Measurements from ENCODE around the gene LPP. TPM values are rescaled to one million over a fixed set of nuclear protein-coding genes. Genes with fewer than 3 reads are reported as not detected.

LPP gene
- total and polyA plus RNA-seq, 9 of the 15 experiments (the other 6 are each of a cell fraction or from before 2014, with no cell fraction given), result 0.07 to 0.18 TPM; not detected in 7

DNA sequence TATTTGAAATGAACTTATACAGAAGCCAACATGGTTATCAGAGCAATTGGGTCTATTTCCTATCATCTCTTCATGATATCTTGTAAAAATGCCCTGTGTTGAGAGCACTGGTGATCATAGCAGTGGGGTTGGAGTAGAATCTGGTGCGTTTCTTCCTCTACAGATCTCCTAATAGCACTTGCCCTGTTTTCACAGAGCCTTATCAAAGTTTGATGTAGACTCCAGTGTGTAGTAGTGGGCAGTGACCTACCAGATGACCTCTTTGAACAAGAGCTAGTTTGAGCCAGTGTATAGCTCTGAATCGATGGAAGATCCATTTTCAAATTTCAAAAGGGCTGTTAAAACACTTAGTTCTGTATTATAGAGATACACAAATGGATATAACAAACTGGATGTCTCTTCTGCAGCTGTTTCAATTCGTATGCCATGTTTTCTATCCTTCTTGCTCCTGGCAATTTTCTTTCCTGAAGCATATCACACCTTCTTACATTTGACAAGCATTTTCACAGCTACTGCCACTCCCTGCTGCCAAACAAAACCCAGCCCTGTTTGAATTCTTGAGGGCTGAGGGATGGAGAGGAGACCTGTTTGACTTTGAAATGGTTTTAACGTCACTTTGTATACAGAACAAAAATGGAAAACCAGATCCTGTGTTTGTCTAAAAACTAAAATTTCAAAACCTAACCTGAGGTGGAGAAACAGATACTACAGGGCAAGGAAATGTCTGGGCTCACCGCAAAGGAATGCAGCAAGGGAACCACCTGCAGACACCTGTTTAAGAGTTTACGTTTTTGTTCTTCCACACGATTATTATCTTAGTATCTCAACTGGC is 663.4 kb downstream of the LPP start (continued):
- TF ChIP-seq, protein P1, sequence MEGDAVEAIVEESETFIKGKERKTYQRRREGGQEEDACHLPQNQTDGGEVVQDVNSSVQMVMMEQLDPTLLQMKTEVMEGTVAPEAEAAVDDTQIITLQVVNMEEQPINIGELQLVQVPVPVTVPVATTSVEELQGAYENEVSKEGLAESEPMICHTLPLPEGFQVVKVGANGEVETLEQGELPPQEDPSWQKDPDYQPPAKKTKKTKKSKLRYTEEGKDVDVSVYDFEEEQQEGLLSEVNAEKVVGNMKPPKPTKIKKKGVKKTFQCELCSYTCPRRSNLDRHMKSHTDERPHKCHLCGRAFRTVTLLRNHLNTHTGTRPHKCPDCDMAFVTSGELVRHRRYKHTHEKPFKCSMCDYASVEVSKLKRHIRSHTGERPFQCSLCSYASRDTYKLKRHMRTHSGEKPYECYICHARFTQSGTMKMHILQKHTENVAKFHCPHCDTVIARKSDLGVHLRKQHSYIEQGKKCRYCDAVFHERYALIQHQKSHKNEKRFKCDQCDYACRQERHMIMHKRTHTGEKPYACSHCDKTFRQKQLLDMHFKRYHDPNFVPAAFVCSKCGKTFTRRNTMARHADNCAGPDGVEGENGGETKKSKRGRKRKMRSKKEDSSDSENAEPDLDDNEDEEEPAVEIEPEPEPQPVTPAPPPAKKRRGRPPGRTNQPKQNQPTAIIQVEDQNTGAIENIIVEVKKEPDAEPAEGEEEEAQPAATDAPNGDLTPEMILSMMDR (IDR thresholded peaks at IDR 0.05 in 2 of 3, conservative IDR thresholded peaks at IDR 0.05 in 1 of 3; ENCODE audit: insufficient read depth in 2 of 3, low read depth in 1 of 3, low read length in 3 of 3), result no peak
- TF ChIP-seq NR2F6 (CRISPR knock-in tag; IDR thresholded peaks at IDR 0.05), result no peak

DNA sequence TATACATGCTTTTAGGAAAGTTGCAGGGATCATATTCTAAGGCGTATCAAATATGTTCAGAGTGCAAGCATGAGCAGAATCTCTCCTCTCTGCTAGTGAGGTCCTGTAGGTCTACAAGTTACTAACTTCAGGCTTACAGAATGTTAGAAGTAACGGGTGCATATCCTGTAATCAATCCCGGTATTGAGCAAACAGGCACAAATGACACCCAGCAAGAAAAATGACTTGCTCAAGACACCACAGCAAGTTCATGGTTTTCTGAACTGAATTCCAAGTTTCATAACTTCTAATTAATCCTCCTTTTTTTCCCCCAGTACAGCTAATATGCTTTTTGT is 663.9 kb downstream of the LPP start:
- Histone ChIP-seq H3K27ac (ENCODE audit: extremely low read depth, low read depth, low read length) (no peak overlapping the region), H3K36me3 (ENCODE audit: control insufficient read depth, insufficient read depth, low read length) (no peaks in the 10 kb centered on the region), H3K9me1 (ENCODE audit: control insufficient read depth, insufficient read depth, low read length) (no peaks in the 10 kb centered on the region), H3K9me3 (replicated peaks; ENCODE audit: control insufficient read depth, insufficient read depth, low read depth, low read length) (no peaks in the 10 kb centered on the region), H3K4me2 (ENCODE audit: insufficient read depth, low read length) (no peak overlapping the region), H3K4me1 (replicated peaks in 1 of 2; ENCODE audit: control insufficient read depth in 2 of 2, insufficient read depth in 2 of 2, low read length in 2 of 2) (no peaks in the 10 kb centered on the region), H3K79me2 (ENCODE audit: control insufficient read depth, insufficient read depth, low read length) (no peaks in the 10 kb centered on the region), H2AFZ (ENCODE audit: low read depth, low read length) (no peak overlapping the region), H3K9ac (ENCODE audit: insufficient read depth in 1 of 2, low read depth in 2 of 2, low read length in 2 of 2) (no peak overlapping the region), H3K27me3 (ENCODE audit: control insufficient read depth in 2 of 2, insufficient read depth in 2 of 2, low read length in 2 of 2) (no peaks in the 10 kb centered on the region), H3K4me3 (no peak overlapping the region), H4K20me1 (replicated peaks; ENCODE audit: control insufficient read depth, insufficient read depth, low read length) (no peaks in the 10 kb centered on the region)
- intact Hi-C loops (cut with micrococcal nuclease) (no loop called here), in situ Hi-C loops (cut with MboI) (no loop called here)
- ATAC-seq (no peak), FAIRE-seq (no peak), DNase-seq (ENCODE audit: extremely low read depth in 1 of 4, low spot score in 3 of 4) (no peak)
- no TSS peak for BruUV-seq (replicated peaks)
- POLR2A ChIA-PET, result no interaction called here
- TF ChIP-seq GTF2A2 (tag; IDR thresholded peaks at IDR 0.05), result no peak
- TF ChIP-seq, protein P2, sequence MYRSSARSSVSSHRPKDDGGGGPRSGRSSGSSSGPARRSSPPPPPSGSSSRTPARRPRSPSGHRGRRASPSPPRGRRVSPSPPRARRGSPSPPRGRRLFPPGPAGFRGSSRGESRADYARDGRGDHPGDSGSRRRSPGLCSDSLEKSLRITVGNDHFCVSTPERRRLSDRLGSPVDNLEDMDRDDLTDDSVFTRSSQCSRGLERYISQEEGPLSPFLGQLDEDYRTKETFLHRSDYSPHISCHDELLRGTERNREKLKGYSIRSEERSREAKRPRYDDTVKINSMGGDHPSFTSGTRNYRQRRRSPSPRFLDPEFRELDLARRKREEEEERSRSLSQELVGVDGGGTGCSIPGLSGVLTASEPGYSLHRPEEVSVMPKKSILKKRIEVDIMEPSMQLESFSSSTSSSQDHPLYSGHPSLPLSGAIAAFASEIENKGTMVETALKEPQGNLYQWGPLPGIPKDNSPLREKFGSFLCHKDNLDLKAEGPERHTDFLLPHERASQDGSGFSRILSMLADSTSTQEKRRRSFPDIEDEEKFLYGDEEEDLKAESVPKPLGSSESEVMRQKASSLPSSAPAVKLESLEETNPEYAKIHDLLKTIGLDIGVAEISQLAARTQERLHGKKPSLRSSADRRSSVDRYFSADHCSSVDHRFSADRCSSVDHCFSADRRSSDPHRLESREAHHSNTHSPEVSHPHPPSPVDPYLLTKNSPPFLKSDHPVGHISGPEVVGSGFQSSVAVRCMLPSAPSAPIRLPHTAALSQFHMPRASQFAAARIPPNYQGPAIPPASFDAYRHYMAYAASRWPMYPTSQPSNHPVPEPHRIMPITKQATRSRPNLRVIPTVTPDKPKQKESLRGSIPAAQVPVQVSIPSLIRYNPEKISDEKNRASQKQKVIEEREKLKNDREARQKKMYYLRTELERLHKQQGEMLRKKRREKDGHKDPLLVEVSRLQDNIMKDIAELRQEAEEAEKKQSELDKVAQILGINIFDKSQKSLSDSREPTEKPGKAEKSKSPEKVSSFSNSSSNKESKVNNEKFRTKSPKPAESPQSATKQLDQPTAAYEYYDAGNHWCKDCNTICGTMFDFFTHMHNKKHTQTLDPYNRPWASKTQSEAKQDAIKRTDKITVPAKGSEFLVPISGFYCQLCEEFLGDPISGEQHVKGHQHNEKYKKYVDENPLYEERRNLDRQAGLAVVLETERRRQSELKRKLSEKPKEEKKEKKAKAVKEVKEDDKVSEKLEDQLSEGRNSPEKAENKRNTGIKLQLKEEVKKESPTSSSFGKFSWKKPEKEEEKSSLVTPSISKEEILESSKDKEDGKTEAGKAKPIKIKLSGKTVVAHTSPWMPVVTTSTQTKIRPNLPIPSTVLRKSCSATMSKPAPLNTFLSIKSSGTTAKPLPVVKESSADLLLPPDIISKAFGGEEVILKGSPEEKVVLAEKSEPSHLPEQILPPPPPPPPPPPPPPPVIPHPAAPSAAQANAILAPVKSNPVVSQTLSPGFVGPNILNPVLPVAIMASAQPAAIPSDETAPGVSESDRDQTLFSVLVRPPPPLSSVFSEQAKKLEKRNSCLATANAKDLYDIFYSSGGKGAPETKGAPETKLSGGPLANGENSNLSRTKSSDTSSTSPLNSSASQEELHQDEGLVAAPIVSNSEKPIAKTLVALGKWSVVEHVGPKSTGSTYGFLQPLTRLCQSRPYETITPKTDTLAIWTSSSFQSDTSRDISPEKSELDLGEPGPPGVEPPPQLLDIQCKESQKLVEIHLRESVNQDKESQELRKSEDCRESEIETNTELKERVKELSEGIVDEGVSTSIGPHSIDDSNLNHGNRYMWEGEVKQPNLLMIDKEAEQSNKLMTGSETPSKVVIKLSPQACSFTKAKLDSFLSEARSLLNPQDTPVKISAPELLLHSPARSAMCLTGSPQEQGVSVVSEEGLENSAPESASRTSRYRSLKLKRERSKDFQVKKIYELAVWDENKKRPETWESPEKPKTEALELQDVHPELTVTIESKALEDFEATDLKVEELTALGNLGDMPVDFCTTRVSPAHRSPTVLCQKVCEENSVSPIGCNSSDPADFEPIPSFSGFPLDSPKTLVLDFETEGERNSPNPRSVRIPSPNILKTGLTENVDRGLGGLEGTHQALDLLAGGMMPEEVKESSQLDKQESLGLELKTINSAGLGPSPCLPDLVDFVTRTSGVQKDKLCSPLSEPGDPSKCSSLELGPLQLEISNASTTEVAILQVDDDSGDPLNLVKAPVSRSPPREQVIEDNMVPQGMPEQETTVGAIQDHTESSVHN (IDR thresholded peaks at IDR 0.05; ENCODE audit: borderline replicate concordance in 1 of 2, low read depth in 1 of 2), result no peak
- TF ChIP-seq ZSCAN29 (IDR thresholded peaks at IDR 0.05), result no peak
- TF ChIP-seq, protein P3, sequence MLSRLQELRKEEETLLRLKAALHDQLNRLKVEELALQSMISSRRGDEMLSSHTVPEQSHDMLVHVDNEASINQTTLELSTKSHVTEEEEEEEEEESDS (CRISPR knock-in tag; IDR thresholded peaks at IDR 0.05), result no peak
- TF ChIP-seq NONO (IDR thresholded peaks at IDR 0.05; ENCODE audit: low read depth in 2 of 2, low read length in 1 of 2), result no peak
- no peak for TF ChIP-seq SNIP1 (IDR thresholded peaks at IDR 0.05; ENCODE audit: low read depth)
- CTCF ChIA-PET (ENCODE audit: low intra/inter-chr PET ratio), result no interaction called here
- 0% methylated on average over 3 of the region's 3 CpGs for WGBS (ENCODE audit: insufficient coverage, low coverage, missing lambda C conversion rate)

Data from K562 (cell line).